Stimulated activated CD8-positive, alpha-beta memory T cell treated with anti-CD3 and anti-CD28 coated beads, Interleukin-7, amount 100 ng/mL, for 1 hour (primary cell): ENCODE results near the gene ACACA.

ENCODE experiments used
- DNase-seq, 2 donors: peaks; one replicate each; pipeline ENCODE4 v3.0.0-alpha.2; 2020; ENCODE audit warnings: low read depth in 2 of 2

The ACACA gene

GRCh38 chr17:37231887-37232286 is 174.7 kb downstream of the ACACA start:
- DNase-seq = no peak

GRCh38 chr17:37230633-37231032 is 176.0 kb downstream of the ACACA start:
- no peak for DNase-seq

- DNase-seq = no peak
Observed at GRCh38 chr17:37225465-37225864, 181.2 kb downstream of the ACACA start.

GRCh38 chr17:37221865-37222264 is 184.8 kb downstream of the ACACA start:
- no peak for DNase-seq

- DNase-seq = no peak
Observed at GRCh38 chr17:37220607-37220953, 186.1 kb downstream of the ACACA start.

GRCh38 chr17:37219876-37220606 is 186.6 kb downstream of the ACACA start:
- DNase-seq = no peak

- no peak for DNase-seq
Observed at GRCh38 chr17:37218849-37219248, 187.8 kb downstream of the ACACA start.

- no peak for DNase-seq
Observed at GRCh38 chr17:37214416-37214815, 192.2 kb downstream of the ACACA start.

GRCh38 chr17:37213927-37214326 is 192.7 kb downstream of the ACACA start:
- no peak for DNase-seq

- DNase-seq = no peak
Observed at GRCh38 chr17:37212179-37212578, 194.5 kb downstream of the ACACA start.

GRCh38 chr17:37211136-37211535 is 195.5 kb downstream of the ACACA start:
- no peak for DNase-seq

- DNase-seq = no peak
Observed at GRCh38 chr17:37207103-37207502, 199.5 kb downstream of the ACACA start.

GRCh38 chr17:37206299-37206698 is 200.3 kb downstream of the ACACA start:
- no peak for DNase-seq

GRCh38 chr17:37200497-37200896 is 206.1 kb downstream of the ACACA start:
- DNase-seq = no peak

- no peak for DNase-seq
Observed at GRCh38 chr17:37197336-37197735, 209.3 kb downstream of the ACACA start.

- DNase-seq = no peak
Observed at GRCh38 chr17:37194208-37194607, 212.4 kb downstream of the ACACA start.

- no peak for DNase-seq
Observed at GRCh38 chr17:37191219-37191618, 215.4 kb downstream of the ACACA start.

GRCh38 chr17:37190493-37190892 is 216.1 kb downstream of the ACACA start:
- DNase-seq = no peak

GRCh38 chr17:37188157-37188556 is 218.5 kb downstream of the ACACA start:
- no peak for DNase-seq

- DNase-seq = no peak
Observed at GRCh38 chr17:37187262-37187661, 219.4 kb downstream of the ACACA start.

GRCh38 chr17:37182786-37183465 is 223.7 kb downstream of the ACACA start:
- no peak for DNase-seq

GRCh38 chr17:37180376-37180775 is 226.3 kb downstream of the ACACA start:
- no peak for DNase-seq

- DNase-seq = no peak
Observed at GRCh38 chr17:37179893-37180292, 226.7 kb downstream of the ACACA start.
